ENCODE results near the gene CDH1.
A peak's percentile ranks its signal among the peaks of the same experiment; 100 is the strongest.

The CDH1 gene

DNA sequence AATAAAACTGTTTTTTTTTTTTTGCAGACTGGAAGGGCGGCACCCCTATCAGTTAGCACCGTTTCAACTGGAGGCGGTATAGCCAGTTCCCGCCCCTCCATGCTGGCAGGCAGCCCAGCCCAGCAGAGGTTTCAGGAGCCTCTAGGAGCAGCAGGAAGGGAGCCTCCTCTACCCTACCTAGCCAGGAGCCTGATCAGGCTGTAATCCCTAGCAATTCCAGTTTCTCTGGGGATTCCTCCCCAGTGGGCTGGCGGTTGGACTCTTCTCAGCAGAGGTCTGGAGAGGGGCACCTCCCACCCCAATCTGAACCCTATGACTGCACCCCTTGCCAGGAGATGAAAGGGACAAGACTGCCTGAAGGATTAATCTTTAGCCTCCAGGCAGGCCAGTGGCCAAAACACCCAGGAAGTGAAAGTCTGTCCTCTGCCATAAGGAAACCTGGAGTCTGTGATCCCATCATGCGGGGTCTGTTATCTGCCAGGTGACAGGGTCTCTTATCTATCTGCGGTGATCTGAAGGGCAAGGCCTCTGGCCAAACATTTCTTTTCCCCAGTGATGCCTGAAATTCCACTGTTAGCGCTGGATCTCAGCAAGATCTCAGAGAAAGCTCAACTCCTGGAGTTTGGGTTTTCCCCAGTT lies 4.9 kb upstream of the CDH1 start:
- ATAC-seq = no peak

DNA sequence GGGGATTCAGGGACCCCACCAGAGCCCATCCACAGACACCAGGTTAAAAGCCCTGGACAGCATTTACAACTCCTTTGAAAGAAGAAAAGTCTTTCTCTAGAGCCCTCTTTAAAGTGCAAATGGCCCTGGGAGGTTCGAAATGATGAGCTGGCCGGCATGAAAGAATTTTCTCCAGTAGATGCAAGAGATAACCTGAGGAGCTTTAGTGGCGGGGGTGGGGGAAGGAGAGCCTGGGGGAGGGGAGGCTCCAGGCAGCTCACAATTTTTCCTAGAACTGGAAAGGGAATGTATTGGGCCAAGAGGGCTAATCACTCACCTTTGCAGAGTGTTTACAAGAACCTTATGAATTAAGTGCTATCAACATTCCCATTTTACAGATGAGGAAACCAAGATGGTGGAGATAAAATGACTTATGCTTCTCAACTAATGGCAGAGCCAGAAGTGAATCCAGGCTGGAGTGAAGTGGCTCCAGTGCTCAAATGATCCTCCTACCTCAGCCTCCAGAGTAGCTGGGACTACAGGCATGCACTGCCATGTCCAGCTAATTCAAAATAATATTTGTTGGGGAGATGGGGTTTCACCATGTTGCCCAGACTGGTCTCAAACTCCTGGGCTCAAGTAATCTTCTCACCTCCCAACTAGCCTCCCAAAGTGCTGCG lies 4.2 kb upstream of the CDH1 start:
- ATAC-seq = no peak

DNA sequence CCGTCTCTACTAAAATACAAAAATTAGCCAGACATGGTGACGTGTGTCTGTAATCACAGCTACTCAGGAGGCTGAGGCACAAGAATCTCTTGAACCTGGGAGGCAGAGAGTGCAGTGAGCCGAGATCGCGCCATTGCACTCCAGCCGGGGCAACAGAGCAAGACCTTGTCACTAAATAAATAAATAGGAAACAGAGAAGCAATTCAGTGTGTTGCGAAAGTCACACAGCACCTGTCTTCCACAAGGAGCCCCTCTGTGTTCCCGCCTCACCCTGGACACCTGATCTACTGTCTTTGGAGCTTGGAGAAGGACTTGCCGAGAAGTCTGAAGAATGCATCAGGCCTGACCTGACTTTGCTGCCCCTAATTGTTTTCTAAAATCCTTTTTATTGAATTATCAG lies 3.5 kb upstream of the CDH1 start:
- no peak for ATAC-seq

DNA sequence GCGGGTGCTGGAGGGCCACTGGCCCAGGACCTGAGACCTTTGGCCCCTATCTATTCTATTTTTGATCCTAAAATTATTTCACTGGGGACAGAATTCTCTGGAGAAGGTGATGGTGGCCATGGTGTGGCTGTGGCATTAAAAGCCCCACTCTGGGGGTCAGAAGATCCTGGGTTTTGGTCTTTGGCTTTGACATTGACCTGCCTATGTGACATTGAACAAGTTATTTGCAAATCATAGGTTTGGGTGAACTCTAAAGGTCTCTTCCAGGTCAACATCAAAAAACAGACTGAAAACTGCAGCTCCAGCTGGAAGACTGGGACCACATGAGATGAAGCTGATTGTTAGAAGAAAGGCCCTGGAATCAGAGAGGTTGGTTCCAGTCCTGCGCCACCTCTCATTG lies 2.3 kb upstream of the CDH1 start:
- ATAC-seq = no peak

DNA sequence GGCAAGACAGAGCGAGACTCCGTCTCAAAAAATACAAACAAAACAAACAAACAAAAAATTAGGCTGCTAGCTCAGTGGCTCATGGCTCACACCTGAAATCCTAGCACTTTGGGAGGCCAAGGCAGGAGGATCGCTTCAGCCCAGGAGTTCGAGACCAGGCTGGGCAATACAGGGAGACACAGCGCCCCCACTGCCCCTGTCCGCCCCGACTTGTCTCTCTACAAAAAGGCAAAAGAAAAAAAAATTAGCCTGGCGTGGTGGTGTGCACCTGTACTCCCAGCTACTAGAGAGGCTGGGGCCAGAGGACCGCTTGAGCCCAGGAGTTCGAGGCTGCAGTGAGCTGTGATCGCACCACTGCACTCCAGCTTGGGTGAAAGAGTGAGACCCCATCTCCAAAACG lies 531 bp upstream of the CDH1 start:
- no peak for ATAC-seq

DNA sequence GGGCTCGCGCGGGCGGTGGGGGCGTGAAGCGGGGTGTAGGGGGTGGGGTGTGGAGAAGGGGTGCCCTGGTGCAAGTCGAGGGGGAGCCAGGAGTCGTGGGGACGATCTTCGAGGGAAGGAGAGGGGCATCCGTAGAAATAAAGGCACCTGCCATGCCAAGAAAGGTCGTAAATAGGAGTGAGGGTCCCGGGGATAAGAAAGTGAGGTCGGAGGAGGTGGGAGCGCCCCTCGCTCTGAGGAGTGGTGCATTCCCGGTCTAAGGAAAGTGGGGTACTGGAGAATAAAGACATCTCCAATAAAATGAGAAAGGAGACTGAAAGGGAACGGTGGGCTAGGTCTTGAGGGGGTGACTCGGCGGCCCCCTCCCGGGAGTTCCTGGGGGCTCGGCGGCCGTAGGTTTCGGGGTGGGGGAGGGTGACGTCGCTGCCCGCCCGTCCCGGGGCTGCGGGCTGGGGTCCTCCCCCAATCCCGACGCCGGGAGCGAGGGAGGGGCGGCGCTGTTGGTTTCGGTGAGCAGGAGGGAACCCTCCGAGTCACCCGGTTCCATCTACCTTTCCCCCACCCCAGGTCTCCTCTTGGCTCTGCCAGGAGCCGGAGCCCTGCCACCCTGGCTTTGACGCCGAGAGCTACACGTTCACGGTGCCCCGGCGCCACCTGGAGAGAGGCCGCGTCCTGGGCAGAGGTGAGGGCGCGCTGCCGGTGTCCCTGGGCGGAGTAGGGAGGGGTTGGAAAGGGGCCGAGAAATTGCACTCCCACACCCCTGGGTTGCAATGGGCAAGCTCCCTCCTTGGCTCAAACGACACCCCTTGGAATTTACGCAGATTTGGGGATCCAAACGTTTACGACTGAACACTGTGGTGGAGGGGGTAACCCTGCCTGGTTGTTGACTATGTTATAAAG lies 888 bp downstream of the CDH1 start:
- no peak for ATAC-seq

DNA sequence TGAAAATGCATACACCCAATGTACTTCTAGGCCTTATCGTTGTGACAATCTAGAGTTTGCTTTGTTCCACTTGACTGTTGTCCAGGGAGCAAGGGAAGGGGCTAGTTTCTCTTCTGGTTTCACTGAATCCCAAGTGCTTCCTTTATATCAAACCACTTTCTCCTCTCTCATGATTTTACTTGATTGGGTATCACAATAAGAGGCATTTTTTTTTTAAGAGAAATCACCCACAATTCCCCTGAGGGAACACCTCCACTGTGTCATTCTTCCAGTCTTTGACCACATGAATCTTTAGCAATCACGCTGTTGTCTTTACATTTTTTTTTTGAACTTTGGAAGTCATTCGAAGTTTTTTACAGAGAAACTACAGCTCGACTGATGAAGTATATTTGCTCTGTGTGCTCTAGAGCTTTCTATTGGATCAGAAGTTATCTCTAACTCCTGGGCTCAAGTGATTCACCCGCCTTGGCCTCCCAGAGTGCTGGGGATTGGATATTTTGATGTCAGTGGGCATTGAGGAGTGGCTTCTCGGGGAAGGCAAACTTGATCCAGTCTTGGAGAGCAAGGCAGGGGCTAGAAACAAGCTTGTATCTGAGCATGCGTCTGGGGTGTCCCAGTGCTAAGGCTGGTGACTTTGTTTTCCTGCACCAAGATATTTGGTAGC lies 3.0 kb downstream of the CDH1 start:
- ATAC-seq = no peak

DNA sequence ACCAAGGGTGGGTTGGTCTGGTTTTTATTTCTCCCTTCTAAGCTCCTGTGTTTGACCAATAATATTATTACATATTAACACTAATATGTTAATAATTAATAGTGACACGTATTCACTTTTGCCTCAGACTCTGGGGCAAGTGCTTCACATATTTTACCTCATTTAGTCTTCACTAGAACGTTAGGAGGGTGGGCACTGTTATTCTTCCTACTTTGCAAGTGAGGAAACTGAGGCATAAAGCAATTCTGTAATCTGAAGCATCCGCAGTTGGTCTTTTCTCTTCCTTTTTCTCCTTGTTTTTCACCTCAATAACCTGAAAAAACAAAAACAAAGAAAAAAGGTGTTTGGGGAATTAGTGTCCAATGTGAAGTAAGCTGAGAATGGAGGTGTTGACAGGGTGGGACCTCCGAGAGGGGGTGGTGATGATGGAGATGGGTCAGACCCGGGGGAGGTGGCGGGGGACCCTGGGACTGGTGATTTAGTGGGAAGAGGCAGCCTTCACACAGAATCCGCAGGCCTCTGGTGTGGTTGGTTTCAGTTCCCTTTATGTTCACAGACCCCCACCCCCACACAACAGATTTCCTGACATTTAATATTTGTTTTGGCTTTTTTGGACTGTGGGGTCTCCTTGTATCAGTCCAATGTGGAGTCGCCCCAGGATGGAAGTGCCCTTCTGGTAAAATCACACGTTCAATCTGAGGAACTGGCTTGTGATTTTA lies 3.7 kb downstream of the CDH1 start:
- no peak for ATAC-seq

DNA sequence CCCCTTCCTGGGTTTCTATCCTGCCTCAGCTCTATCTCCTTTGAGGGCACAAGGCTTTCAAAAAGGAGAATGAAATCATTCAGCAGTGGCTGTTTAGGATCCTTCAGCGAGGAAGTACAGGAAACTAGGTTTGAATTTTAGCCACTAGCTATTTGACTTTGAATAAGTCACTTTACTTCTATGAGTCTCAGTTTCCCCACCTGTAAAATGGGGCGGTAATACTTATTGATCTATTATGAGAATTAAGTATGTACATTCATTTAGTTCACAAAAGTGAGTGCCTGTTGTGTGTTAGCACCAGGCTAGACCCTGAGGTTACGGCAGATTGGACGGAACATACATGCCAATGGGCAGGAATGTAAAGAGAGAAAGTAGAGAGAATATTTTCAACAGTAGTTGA lies 6.6 kb downstream of the CDH1 start:
- no peak for ATAC-seq

DNA sequence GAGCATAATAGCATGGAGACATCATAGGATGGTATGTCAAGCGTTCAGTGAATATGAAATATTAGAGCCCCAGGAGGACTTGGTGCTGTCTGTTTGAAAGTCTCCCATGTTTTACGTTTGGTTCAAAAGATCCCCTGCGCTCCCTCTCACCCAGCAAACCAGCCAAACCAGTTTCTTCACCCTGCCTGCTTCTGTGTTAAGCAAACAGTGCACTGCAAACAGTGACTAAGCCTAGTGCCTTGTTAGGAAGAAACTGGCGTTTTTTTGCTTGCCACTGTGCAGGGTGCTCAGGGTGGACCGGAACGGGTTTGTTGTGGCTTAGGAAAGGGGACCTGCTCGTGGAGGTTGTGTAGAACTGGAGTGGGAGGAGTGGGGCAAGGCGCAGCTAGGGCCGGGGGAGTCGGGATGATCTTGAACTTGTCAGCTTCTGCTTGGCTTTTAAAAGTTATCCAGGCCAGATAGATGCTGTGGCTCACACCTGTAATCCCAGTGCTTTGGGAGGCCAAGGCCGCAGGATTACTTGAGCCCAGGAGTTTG lies 7.7 kb downstream of the CDH1 start:
- ATAC-seq = no peak

DNA sequence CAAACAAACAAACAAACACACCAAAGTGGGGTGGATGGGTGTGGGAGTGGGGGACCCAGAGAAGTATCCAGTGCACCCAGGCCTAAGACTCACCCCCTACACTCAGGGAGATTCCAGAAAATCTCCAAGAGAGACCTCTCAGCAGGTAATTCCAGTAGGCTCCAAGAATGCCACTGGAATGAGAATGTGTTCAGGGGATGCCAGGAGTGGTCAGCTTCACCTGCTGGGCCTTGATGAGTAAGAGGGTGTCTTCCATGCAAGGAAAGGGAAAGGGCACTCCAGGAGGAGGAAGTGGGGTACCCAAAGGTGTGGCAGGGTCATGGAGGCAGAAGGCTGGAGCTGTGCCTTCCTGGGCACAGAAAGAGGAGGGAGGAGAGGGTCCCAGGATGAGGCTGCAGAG lies 9.9 kb downstream of the CDH1 start:
- no peak for ATAC-seq

DNA sequence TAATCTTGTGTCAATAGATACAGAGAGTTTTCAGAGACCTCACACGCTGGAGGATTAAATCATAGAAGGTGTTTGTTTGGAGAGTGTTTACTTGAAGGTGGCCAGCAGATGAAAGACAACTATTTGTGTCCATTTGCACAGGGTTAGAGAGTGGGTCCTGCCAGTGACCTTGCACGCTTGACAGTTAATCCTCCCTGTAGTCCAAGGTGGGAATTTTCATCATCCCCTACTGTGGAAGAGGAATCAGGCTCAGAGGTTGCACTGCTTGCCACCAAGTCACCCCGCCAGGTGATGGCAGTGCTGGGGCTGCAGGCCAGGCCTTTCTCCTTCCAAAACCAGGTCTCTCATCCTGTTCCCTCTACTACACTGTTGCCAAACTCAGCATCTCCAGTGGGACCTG lies 12.3 kb downstream of the CDH1 start:
- ATAC-seq = no peak

DNA sequence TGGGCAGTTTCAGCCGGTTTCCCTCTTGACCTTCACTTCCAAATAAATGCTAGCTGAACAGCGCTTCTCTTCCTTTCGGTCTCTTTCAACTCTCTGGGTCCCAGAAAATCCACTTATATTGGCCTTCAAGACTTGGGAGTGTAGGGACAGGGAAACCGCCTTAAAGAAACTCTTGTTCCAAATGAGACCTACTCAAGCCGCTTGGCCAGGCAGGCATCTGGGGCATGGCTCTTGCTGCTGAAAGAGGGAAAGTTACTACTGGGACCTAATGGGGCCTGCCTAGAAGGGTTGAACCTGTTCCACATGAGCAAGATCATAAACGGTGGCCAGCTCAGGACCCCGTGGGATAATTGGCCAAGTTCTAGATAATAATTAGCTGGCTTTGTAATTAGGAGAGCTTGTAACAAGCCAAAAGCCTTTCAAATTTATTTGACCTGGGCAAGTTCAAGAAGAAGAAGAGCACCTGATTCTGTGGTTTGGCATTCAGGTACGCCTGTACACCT lies 13.2 kb downstream of the CDH1 start:
- ATAC-seq = no peak

DNA sequence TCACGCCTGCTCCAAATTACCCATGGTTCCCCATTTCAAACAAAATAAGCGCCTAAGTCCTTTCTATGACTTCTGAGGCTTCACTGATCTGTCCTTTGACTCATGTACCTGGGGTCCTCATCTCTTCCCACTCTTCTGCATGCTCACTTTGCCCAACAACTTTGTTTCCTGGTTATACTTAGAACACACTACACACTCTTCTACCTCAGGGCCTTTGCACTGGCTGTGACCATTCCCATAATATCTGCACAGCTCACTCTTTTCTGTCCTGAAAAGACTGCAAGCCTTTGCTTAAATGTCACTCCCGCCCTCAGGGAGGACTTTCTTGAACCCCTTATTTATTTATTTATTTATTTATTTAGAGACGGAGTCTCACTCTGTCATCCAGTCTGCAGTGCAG lies 14.1 kb downstream of the CDH1 start:
- no peak for ATAC-seq

DNA sequence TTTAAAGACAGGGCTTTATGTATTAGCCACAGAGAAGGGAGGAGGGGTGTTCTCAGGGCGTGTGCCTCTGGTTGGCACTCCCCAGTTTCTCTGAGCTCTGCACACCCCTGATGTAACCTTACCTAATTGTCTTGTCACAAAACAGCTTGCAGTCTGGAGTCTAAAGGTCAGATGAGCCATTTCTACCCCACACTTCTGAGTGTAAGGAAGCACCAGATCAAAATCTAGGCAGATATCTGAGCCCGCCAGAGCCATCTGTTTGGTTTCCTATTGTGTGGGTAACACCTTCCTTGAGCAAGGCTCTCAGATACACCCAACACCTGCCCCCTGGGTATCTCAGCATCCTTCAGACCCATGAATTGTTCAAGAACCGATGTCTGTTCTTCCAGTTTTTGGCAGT lies 15.5 kb downstream of the CDH1 start:
- ATAC-seq = peak; percentile 70 to 75

DNA sequence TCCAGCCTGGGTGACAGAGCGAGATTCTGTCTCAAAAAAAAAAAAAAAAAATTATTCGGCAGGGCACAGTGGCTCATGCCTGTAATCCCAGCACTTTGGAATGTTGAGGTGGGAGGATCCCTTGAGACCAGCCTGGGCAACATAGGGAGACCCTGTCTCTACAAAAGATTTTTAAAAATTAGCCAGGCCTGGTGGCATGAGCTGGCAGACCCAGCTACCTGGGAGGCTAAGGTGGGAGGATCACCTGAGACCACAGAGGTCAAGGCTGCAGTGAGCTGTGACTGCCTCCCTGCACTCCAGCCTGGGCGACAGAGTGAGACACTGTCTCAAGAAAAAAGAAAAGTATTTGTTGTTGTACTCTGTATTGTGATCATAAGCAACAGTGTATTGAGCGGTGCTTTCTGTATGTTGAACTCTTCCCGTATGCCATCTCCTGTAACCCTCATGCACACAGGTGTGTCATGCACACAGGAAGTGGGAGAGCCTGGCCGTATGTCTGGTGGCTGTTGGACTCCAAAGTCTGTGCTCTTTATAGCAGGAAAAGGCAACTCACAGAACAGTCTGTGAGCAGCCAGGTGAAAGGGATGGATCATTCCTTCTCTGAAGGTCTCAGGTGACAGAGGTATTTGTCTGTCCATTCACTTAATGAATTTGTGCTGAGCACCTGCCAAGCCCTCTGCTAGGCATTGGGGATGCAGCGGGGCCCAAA lies 17.1 kb downstream of the CDH1 start:
- ATAC-seq = no peak

DNA sequence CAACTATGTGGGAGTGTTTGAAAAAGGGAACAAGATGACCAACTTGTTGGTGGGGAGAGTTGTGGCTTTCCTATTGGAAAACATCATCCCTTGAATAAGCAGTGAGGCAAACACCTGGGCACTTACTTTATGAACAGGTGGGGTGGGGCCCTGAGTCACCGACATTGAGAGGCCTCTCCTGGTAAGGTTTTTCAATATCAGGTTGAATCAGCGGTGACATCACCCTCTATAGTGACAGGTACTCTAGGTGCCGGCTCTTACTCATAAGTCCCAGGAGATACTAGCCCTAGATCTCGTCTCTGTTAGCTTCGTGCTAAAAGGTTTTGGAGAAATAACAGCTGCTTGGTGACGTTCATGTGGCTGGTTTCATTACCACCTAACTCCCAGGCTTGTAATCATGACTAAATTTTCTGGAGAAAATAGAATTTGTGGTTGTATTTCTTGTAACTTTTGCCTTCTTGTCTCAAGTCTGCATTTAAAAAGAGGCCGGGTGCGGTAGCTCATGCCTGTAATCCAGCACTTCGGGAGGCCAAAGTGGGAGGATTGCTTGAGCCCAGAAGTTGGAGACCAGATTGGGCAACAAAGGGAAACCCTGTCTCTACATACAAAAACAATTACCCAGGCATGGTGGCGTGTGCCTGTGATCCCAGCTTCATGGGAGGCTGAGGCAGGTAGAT lies 19.3 kb downstream of the CDH1 start:
- peak; percentile 80 to 84 for ATAC-seq

DNA sequence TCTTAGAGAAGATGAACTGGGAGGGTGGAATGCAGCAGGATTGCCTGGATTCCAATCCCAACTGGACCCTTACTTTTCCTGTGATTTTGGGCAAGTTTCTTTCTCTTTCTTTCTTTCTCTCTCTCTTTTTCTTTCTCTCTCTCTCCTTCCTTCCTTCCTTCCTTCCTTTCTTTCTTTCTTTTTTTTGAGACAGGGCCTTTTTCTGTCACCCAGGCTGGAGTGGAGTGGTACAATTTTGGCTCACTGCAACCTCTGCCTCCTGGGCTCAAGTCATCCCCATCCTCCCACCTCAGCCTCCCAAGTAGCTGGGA lies 20.5 kb downstream of the CDH1 start:
- no peak for ATAC-seq

DNA sequence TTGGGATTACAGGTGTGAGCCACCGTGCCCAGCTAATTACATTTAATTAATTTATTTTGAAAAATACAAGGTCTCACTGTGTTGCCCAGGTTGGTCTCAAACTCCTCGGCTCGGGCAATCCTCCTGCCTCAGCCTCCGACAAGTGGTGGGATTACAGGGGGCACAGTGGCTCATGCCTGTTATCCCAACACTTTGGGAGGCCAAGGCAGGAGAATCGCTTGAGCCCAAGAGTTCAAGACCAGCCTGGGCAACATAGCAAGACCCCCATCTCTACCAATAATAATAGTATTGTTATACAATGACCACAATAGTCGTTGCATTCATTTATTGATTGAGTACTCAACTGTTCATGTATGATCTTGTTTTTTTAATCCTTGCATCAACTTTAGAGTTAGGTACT lies 22.0 kb downstream of the CDH1 start:
- no peak for ATAC-seq

DNA sequence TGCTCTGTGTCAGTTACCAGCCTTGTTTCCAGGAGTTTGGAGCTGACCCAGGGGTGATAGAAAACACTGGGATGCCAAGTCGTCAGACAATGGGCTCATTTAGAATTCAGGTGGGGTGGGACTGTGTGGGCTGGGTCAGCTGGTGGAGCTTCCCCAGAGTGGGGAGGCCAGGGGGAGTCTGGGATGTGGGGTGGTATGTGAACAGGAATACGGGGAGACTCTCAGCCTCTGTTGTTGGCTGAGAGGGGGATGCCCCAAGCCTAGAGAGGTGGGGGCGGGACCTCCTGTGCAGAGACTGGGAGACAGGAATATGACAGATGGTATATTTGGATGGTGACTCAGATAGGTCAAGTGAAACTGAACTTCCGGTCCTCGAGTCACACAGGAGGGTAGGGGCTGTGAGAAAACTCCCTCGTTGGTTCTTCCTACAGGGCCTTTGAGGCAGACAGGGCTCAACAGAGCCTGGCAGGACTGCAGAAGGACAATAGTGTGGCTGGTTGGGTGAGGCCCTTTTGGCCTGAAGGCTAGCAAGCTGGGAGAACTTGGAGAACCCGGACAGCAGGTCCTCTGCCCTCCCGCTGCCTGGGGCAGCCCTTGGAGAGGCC lies 23.7 kb downstream of the CDH1 start:
- peak; percentile 51 to 52 for ATAC-seq
